IMR-90 (cell line): ENCODE data around the gene CIITA. TPM values are rescaled to one million over a fixed set of nuclear protein-coding genes. Genes with fewer than 3 reads are reported as not detected.

Source experiments
- ATAC-seq: fragments of 200-7000 bp; cut with Tn5 transposase; 2 replicates; pipeline ENCODE4 v1.9.1; 2020; ENCODE audit warnings: low read depth, mild to moderate bottlenecking, moderate library complexity
- BruUV-seq: library from RNA; stranded (reverse); fragments of 400-500 nt; replicated peaks from 2 replicates; lab custom pipeline; 2021; lab: Mats Ljungman, UMichigan
- CTCF ChIA-PET: fragments of 300-600 bp; formaldehyde crosslinking; extraction: SDS; loops from one replicate; lab custom pipeline; 2021; ENCODE audit warnings: antibody characterized with exemption; lab: Yijun Ruan, JAX
- POLR2A ChIA-PET: fragments of 300-600 bp; sonication (Branson Sonifier 250); formaldehyde crosslinking; loops from one replicate; lab custom pipeline; 2022; ENCODE audit warnings: antibody characterized with exemption; ENCODE audit not compliant: unreplicated experiment; lab: Charles Lee
- DNase-seq: peaks from one replicate; pipeline ENCODE4 v3.0.0; 2013
- H2AFZ ChIP-seq: replicated peaks from 2 replicates; pipeline ENCODE3; 2013; ENCODE audit warnings: low read length, mild to moderate bottlenecking; ENCODE audit not compliant: poor library complexity
- H2AK5ac ChIP-seq: 2 replicates; pipeline ENCODE4 v1.6.1; 2013; ENCODE audit warnings: low read depth, low read length, inconsistent platforms
- H2AK9ac ChIP-seq: replicated peaks from 2 replicates; pipeline ENCODE3; 2013; ENCODE audit warnings: mild to moderate bottlenecking, low read depth, low read length, moderate library complexity; ENCODE audit not compliant: poor library complexity
- H2BK120ac ChIP-seq: 2 replicates; pipeline ENCODE4 v1.6.1; 2013; ENCODE audit warnings: low read depth, low read length, inconsistent platforms
- H2BK15ac ChIP-seq: 3 replicates; pipeline ENCODE4 v1.6.1; 2013; ENCODE audit warnings: low read depth, low read length, inconsistent platforms
- H2BK20ac ChIP-seq: 2 replicates; pipeline ENCODE4 v1.6.1; 2013; ENCODE audit warnings: low read depth, mild to moderate bottlenecking, inconsistent platforms, low read length, moderate library complexity
- H2BK5ac ChIP-seq: 2 replicates; pipeline ENCODE4 v1.6.1; 2013; ENCODE audit warnings: mild to moderate bottlenecking, low read depth, low read length, inconsistent platforms; ENCODE audit not compliant: poor library complexity, severe bottlenecking
- H3K14ac ChIP-seq: replicated peaks from 2 replicates; pipeline ENCODE4 v1.6.1; 2013; ENCODE audit warnings: low read depth, low read length, inconsistent platforms
- H3K18ac ChIP-seq: 2 replicates; pipeline ENCODE4 v1.6.1; 2013; ENCODE audit warnings: low read depth, low read length, control low read depth
- H3K23ac ChIP-seq: 2 replicates; pipeline ENCODE4 v1.6.1; 2013; ENCODE audit warnings: low read depth, low read length, inconsistent platforms
- H3K27ac ChIP-seq: 2 replicates; pipeline ENCODE4 v1.5.1; 2013; ENCODE audit warnings: mild to moderate bottlenecking, control low read depth, low read length; ENCODE audit not compliant: insufficient read depth
- H3K27me3 ChIP-seq: 2 replicates; pipeline ENCODE4 v1.6.1; 2013; ENCODE audit warnings: low read length; ENCODE audit not compliant: control insufficient read depth, insufficient read depth
- H3K36me3 ChIP-seq: 2 replicates; pipeline ENCODE4 v1.6.1; 2013; ENCODE audit warnings: low read length, mixed read lengths; ENCODE audit not compliant: control insufficient read depth, insufficient read depth
- H3K4ac ChIP-seq: 2 replicates; pipeline ENCODE4 v1.6.1; 2013; ENCODE audit warnings: low read depth, low read length, inconsistent platforms
- H3K4me1 ChIP-seq: 2 replicates; pipeline ENCODE4 v1.6.1; 2013; ENCODE audit warnings: low read length, mixed read lengths; ENCODE audit not compliant: control insufficient read depth, insufficient read depth
- H3K4me2 ChIP-seq: 2 replicates; pipeline ENCODE4 v1.6.1; 2013; ENCODE audit warnings: low read depth, mild to moderate bottlenecking, control low read depth, low read length, moderate library complexity
- H3K4me3 ChIP-seq: 2 replicates; pipeline ENCODE4 v1.5.1; 2013; ENCODE audit warnings: low read depth, mild to moderate bottlenecking, control low read depth, low read length, moderate library complexity; ENCODE audit not compliant: insufficient read depth
- H3K56ac ChIP-seq: 2 replicates; pipeline ENCODE4 v1.6.1; 2013; ENCODE audit warnings: low read length, inconsistent platforms; ENCODE audit not compliant: insufficient read depth; ENCODE audit errors: extremely low read depth
- H3K79me1 ChIP-seq, 2 experiments: 2 replicates each; pipeline ENCODE4 v1.6.1; 2013; ENCODE audit warnings: low read length in 2 of 2, inconsistent platforms in 1 of 2, low read depth in 1 of 2
- H3K9ac ChIP-seq: 2 replicates; pipeline ENCODE4 v1.6.1; 2013; ENCODE audit warnings: low read depth, low read length, control low read depth
- H3K9me1 ChIP-seq: 2 replicates; pipeline ENCODE4 v1.6.1; 2013; ENCODE audit warnings: low read length, inconsistent platforms; ENCODE audit not compliant: insufficient read depth
- H3K9me3 ChIP-seq: 2 replicates; pipeline ENCODE4 v1.6.1; 2013; ENCODE audit warnings: low read length; ENCODE audit not compliant: control insufficient read depth, insufficient read depth
- H4K20me1 ChIP-seq: 2 replicates; pipeline ENCODE4 v1.6.1; 2013; ENCODE audit warnings: low read length, inconsistent platforms; ENCODE audit not compliant: insufficient read depth
- H4K5ac ChIP-seq: 2 replicates; pipeline ENCODE4 v1.6.1; 2013; ENCODE audit warnings: mild to moderate bottlenecking, low read depth, low read length, control low read depth
- H4K8ac ChIP-seq, 2 experiments: 2 replicates each; pipeline ENCODE4 v1.6.1; 2013; ENCODE audit warnings: low read depth in 2 of 2, low read length in 2 of 2, control low read depth in 1 of 2, inconsistent platforms in 1 of 2
- H4K91ac ChIP-seq: 2 replicates; pipeline ENCODE4 v1.6.1; 2013; ENCODE audit warnings: low read depth, low read length, inconsistent platforms; ENCODE audit not compliant: insufficient read depth
- WGBS, 2 experiments: methylation state at CpG; one replicate each; pipeline versions ENCODE4 v1.1.5 to v1.1.7; 2013; ENCODE audit warnings: missing lambda C conversion rate in 2 of 2; ENCODE audit not compliant: insufficient read length in 1 of 2; ENCODE audit errors: extremely low coverage in 2 of 2; 5-methylcytosine and 5-hydroxymethylcytosine counted together
- dilution Hi-C: fragments of 300-500 bp; cut with HindIII; formaldehyde crosslinking; loops from one replicate; pipeline ENCODE4 v1.14.3; 2018; ENCODE audit warnings: low sequenced_read_pairs; ENCODE audit not compliant: unreplicated experiment
- in situ Hi-C: fragments of 300-500 bp; cut with MboI; formaldehyde crosslinking; loops from 3 replicates; pipeline ENCODE4 v1.14.3; 2019; ENCODE audit warnings: low sequenced_read_pairs, inconsistent platforms, mixed read lengths
- intact Hi-C: fragments of 100-400 bp; cut with micrococcal nuclease; formaldehyde crosslinking; loops from 2 replicates; pipeline ENCODE4 v1.10.0; 2022
- polyA plus RNA-seq, 3 experiments: library from polyadenylated mRNA; depleted of rRNA; stranded (reverse); fragments of >200 nt; gene quantifications; 2 replicates each; pipeline ENCODE4 v1.2.3, GENCODE V29; 2012; ENCODE audit warnings: low replicate concordance in 1 of 3
- total RNA-seq: library from RNA; depleted of rRNA; stranded (reverse); fragments of >200 nt; gene quantifications from 2 replicates; pipeline ENCODE4 v1.2.3, GENCODE V29; 2012
- TF ChIP-seq, protein P1 (sequence below): fragments of 150-350 bp; IDR thresholded peaks from 2 replicates; pipeline ENCODE4 v1.6.1; 2017; ENCODE audit warnings: mild to moderate bottlenecking, antibody characterized with exemption, low read length, low read depth

CIITA gene
- total and polyA plus RNA-seq, 2 of the 4 experiments (the other 2 are of a cell fraction): 0.10 TPM; not detected in 1

GRCh38 chr16:10839279-10839666 lies 37.7 kb upstream of the CIITA start:
- Histone ChIP-seq H3K9me1 (no peaks in the 10 kb centered on the region), H2BK15ac (no peak overlapping the region), H3K27ac (no peak overlapping the region), H3K79me1 (no peaks in the 10 kb centered on the region), H4K91ac (no peak overlapping the region), H3K14ac (no peak overlapping the region), H3K56ac (no peak overlapping the region), H3K36me3 (no peaks in the 10 kb centered on the region), H2BK20ac (no peak overlapping the region), H3K4me3 (no peak overlapping the region), H3K27me3 (peaks cover 15% of the 10 kb centered on the region), H4K20me1 (no peaks in the 10 kb centered on the region), H2BK120ac (no peak overlapping the region), H2AFZ (no peak overlapping the region), H3K18ac (no peak overlapping the region), H3K9ac (no peak overlapping the region), H3K9me3 (no peaks in the 10 kb centered on the region), H2AK9ac (no peak overlapping the region), H3K4ac (no peak overlapping the region), H3K23ac (no peak overlapping the region), H4K5ac (no peak overlapping the region), H2AK5ac (no peak overlapping the region), H3K4me2 (no peak overlapping the region), H3K4me1 (no peaks in the 10 kb centered on the region), H2BK5ac (no peak overlapping the region), H4K8ac (no peak overlapping the region)
- in situ Hi-C loops (no loop called here), dilution Hi-C loops (no loop called here), intact Hi-C loops (no loop called here)
- ATAC-seq (no peak), DNase-seq (no peak)
- WGBS, 2 experiments: no CpG with 5 or more reads among the region's 6 CpGs
- TF ChIP-seq, protein P1, sequence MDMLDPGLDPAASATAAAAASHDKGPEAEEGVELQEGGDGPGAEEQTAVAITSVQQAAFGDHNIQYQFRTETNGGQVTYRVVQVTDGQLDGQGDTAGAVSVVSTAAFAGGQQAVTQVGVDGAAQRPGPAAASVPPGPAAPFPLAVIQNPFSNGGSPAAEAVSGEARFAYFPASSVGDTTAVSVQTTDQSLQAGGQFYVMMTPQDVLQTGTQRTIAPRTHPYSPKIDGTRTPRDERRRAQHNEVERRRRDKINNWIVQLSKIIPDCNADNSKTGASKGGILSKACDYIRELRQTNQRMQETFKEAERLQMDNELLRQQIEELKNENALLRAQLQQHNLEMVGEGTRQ: no peak
- no TSS peak for BruUV-seq
- ChIA-PET CTCF (no interaction called here), POLR2A (no interaction called here)
